T47D (cell line): Measurements from ENCODE around the gene OLFML3.
"Not testable (repeated sequence)": the region's sequence is repeated elsewhere in the genome, so short reads cannot be mapped to it uniquely, and the experiment has no call there.

Source experiments
- DNase-seq, 2 experiments: peaks; one replicate each; pipeline versions ENCODE4 v3.0.0 to v3.0.0-alpha.2; 2011 to 2012; ENCODE audit warnings: low read depth in 1 of 2, low spot score in 1 of 2
- JUND ChIP-seq: IDR thresholded peaks from 2 replicates; pipeline ENCODE4 v1.6.1; 2012; ENCODE audit warnings: low read depth
- in situ Hi-C: cut with HindIII; loops from 2 replicates; pipeline ENCODE4 v1.10.0; 2016; ENCODE audit warnings: low sequenced_read_pairs, low pct_unique_long_range_greater_than_20kb

Gene OLFML3

GRCh38 chr1:113942527-113942926 is 36.7 kb upstream of the OLFML3 start:
- no peak for TF ChIP-seq JUND
- in situ Hi-C loops: no loop called here

GRCh38 chr1:113943028-113943811 is 36.1 kb upstream of the OLFML3 start:
- no peak for DNase-seq
- in situ Hi-C loops: no loop called here
- no peak for TF ChIP-seq JUND

More at GRCh38 chr1:113942527-113942926, 36.7 kb upstream of the OLFML3 start:
- no peak for DNase-seq

- no peak for DNase-seq
- in situ Hi-C loops: no loop called here
- no peak for TF ChIP-seq JUND
These were observed 33.9 kb upstream of the OLFML3 start for GRCh38 chr1:113945329-113945728.

- in situ Hi-C loops: no loop called here
- no peak for DNase-seq
- TF ChIP-seq JUND: no peak
These were observed 33.2 kb upstream of the OLFML3 start for GRCh38 chr1:113946112-113946511.

GRCh38 chr1:113946678-113947387 is 32.4 kb upstream of the OLFML3 start:
- no peak for DNase-seq
- in situ Hi-C loops: no loop called here

GRCh38 chr1:113947388-113948107 is 31.7 kb upstream of the OLFML3 start:
- no peak for DNase-seq
- TF ChIP-seq JUND: no peak
- in situ Hi-C loops: no loop called here

More at GRCh38 chr1:113946678-113947387, 32.4 kb upstream of the OLFML3 start:
- TF ChIP-seq JUND: no peak

GRCh38 chr1:113948151-113948550 is 31.1 kb upstream of the OLFML3 start:
- in situ Hi-C loops, DNase-seq: not testable (repeated sequence)

GRCh38 chr1:113949007-113949406 is 30.3 kb upstream of the OLFML3 start:
- in situ Hi-C loops: no loop called here
- no peak for TF ChIP-seq JUND
- DNase-seq: no peak

GRCh38 chr1:113950908-113951307 is 28.4 kb upstream of the OLFML3 start:
- TF ChIP-seq JUND: no peak
- no peak for DNase-seq
- in situ Hi-C loops: no loop called here

- in situ Hi-C loops: no loop called here
- no peak for DNase-seq
- no peak for TF ChIP-seq JUND
These were observed 27.6 kb upstream of the OLFML3 start for GRCh38 chr1:113951719-113952118.

GRCh38 chr1:113957984-113958383 is 21.3 kb upstream of the OLFML3 start:
- DNase-seq: no peak
- in situ Hi-C loops: no loop called here
- TF ChIP-seq JUND: no peak

- in situ Hi-C loops: no loop called here
These were observed 20.6 kb upstream of the OLFML3 start for GRCh38 chr1:113958691-113959090.

More at GRCh38 chr1:113958691-113959090, 20.6 kb upstream of the OLFML3 start:
- no peak for TF ChIP-seq JUND
- no peak for DNase-seq
